Trophoblast cell (in vitro differentiated cells and primary cell): Measurements from ENCODE around the gene OGFOD2.

Source experiments
- DNase-seq, 2 donors: peaks; one replicate each; pipeline ENCODE4 v3.0.0-alpha.2; 2016
- H2AFZ ChIP-seq: 2 replicates; pipeline ENCODE4 v1.6.1; 2013; ENCODE audit warnings: low read length, moderate library complexity, mild to moderate bottlenecking; ENCODE audit not compliant: insufficient read depth, poor library complexity
- H2AK5ac ChIP-seq: 2 replicates; pipeline ENCODE4 v1.6.1; 2013; ENCODE audit warnings: mild to moderate bottlenecking, low read length
- H2BK120ac ChIP-seq: 2 replicates; pipeline ENCODE4 v1.6.1; 2013; ENCODE audit warnings: low read length, mild to moderate bottlenecking, moderate library complexity; ENCODE audit not compliant: insufficient read depth, poor library complexity
- H2BK12ac ChIP-seq: 2 replicates; pipeline ENCODE4 v1.6.1; 2013; ENCODE audit warnings: mild to moderate bottlenecking, low read length, moderate library complexity
- H2BK5ac ChIP-seq: 2 replicates; pipeline ENCODE4 v1.6.1; 2013; ENCODE audit warnings: low read length, low read depth, moderate library complexity, mild to moderate bottlenecking; ENCODE audit not compliant: poor library complexity
- H3K14ac ChIP-seq: 2 replicates; pipeline ENCODE4 v1.6.1; 2013; ENCODE audit warnings: mild to moderate bottlenecking, low read length
- H3K18ac ChIP-seq: 2 replicates; pipeline ENCODE4 v1.6.1; 2013; ENCODE audit warnings: mild to moderate bottlenecking, low read length
- H3K23ac ChIP-seq: 2 replicates; pipeline ENCODE4 v1.6.1; 2013; ENCODE audit warnings: low read length
- H3K27ac ChIP-seq: 2 replicates; pipeline ENCODE4 v1.5.1; 2013; ENCODE audit warnings: low read depth, mild to moderate bottlenecking, inconsistent platforms, low read length, moderate library complexity
- H3K27me3 ChIP-seq: 2 replicates; pipeline ENCODE4 v1.6.1; 2013; ENCODE audit warnings: inconsistent platforms, mild to moderate bottlenecking, low read length, moderate library complexity; ENCODE audit not compliant: insufficient read depth
- H3K36me3 ChIP-seq, 2 experiments: 1 replicate in 1 of 2; 2 replicates in 1 of 2; pipeline ENCODE4 v1.6.1; 2013; ENCODE audit warnings: low read length in 2 of 2, mild to moderate bottlenecking in 2 of 2, moderate library complexity in 1 of 2; ENCODE audit not compliant: insufficient read depth in 2 of 2, control insufficient read depth in 1 of 2
- H3K4ac ChIP-seq: 2 replicates; pipeline ENCODE4 v1.6.1; 2013; ENCODE audit warnings: low read depth, mild to moderate bottlenecking, low read length, moderate library complexity
- H3K4me1 ChIP-seq, 2 experiments: 1 replicate in 1 of 2; 2 replicates in 1 of 2; pipeline ENCODE4 v1.6.1; 2013; ENCODE audit warnings: low read length in 2 of 2, mild to moderate bottlenecking in 2 of 2, moderate library complexity in 1 of 2; ENCODE audit not compliant: insufficient read depth in 2 of 2, control insufficient read depth in 1 of 2
- H3K4me2 ChIP-seq: 2 replicates; pipeline ENCODE4 v1.6.1; 2013; ENCODE audit warnings: inconsistent platforms, mild to moderate bottlenecking, low read length, moderate library complexity
- H3K4me3 ChIP-seq: 2 replicates; pipeline ENCODE4 v1.5.1; 2013; ENCODE audit warnings: mild to moderate bottlenecking, low read depth, low read length, inconsistent platforms
- H3K79me1 ChIP-seq: one replicate; pipeline ENCODE4 v1.6.1; 2013; ENCODE audit warnings: low read length
- H3K79me2 ChIP-seq: 2 replicates; pipeline ENCODE4 v1.6.1; 2013; ENCODE audit warnings: low read length, mild to moderate bottlenecking; ENCODE audit not compliant: control insufficient read depth, insufficient read depth, poor library complexity
- H3K9ac ChIP-seq: 2 replicates; pipeline ENCODE4 v1.6.1; 2013; ENCODE audit warnings: mild to moderate bottlenecking, low read length
- H3K9me3 ChIP-seq: 2 replicates; pipeline ENCODE4 v1.6.1; 2013; ENCODE audit warnings: low read depth, mild to moderate bottlenecking, control low read depth, inconsistent platforms, low read length; ENCODE audit not compliant: insufficient read depth
- H4K12ac ChIP-seq: 2 replicates; pipeline ENCODE4 v1.6.1; 2013; ENCODE audit warnings: low read depth, mild to moderate bottlenecking, low read length, moderate library complexity
- H4K8ac ChIP-seq: 2 replicates; pipeline ENCODE4 v1.6.1; 2013; ENCODE audit warnings: low read depth, mild to moderate bottlenecking, low read length, moderate library complexity
- H4K91ac ChIP-seq: one replicate; pipeline ENCODE4 v1.6.1; 2013; ENCODE audit warnings: low read depth, mild to moderate bottlenecking, low read length, moderate library complexity
- WGBS: extraction: QIAGEN DNeasy Blood & Tissue Kit; methylation state at CpG from one replicate; pipeline ENCODE4 v1.1.7; 2013; ENCODE audit warnings: missing lambda C conversion rate; ENCODE audit not compliant: insufficient read length, insufficient coverage; ENCODE audit errors: extremely low coverage; 5-methylcytosine and 5-hydroxymethylcytosine counted together

OGFOD2 gene

GRCh38 chr12:122984612-122985337 lies 9.7 kb downstream of the OGFOD2 start:
- Histone ChIP-seq H2AK5ac (no peak overlapping the region), H3K18ac (no peak overlapping the region), H3K4me2 (no peak overlapping the region), H2BK120ac (no peak overlapping the region), H3K9me3 (no peaks in the 10 kb centered on the region), H2AFZ (no peak overlapping the region), H3K79me1 (peaks cover 14% of the 10 kb centered on the region), H4K8ac (no peak overlapping the region), H3K4me3 (no peak overlapping the region), H3K4ac (no peak overlapping the region), H3K4me1 (peaks cover 9 to 11% of the 10 kb centered on the region in 2 experiments), H3K14ac (no peak overlapping the region), H3K23ac (no peak overlapping the region), H3K36me3 (peaks cover 18 to 20% of the 10 kb centered on the region in 2 experiments), H4K12ac (no peak overlapping the region), H3K27ac (no peak overlapping the region), H4K91ac (no peak overlapping the region), H3K9ac (no peak overlapping the region), H2BK12ac (no peak overlapping the region), H2BK5ac (no peak overlapping the region), H3K79me2 (peaks cover 14% of the 10 kb centered on the region), H3K27me3 (no peaks in the 10 kb centered on the region)
- peak in 1 of 2 donors; percentile 18 for DNase-seq
- WGBS = no CpG with 5 or more reads among the region's 34 CpGs

GRCh38 chr12:122985338-122986257 lies 10.6 kb downstream of the OGFOD2 start:
- Histone ChIP-seq H3K79me2 (peaks cover 8% of the 10 kb centered on the region), H2BK120ac (no peak overlapping the region), H2BK12ac (no peak overlapping the region), H3K18ac (no peak overlapping the region), H4K12ac (no peak overlapping the region), H3K23ac (no peak overlapping the region), H2BK5ac (no peak overlapping the region), H3K36me3 (peaks cover 18 to 20% of the 10 kb centered on the region in 2 experiments), H3K14ac (no peak overlapping the region), H4K91ac (no peak overlapping the region), H3K79me1 (peaks cover 8% of the 10 kb centered on the region), H3K4me1 (peaks cover 6 to 10% of the 10 kb centered on the region in 2 experiments), H2AK5ac (no peak overlapping the region), H3K27me3 (no peaks in the 10 kb centered on the region), H3K27ac (no peak overlapping the region), H2AFZ (no peak overlapping the region), H3K4me3 (no peak overlapping the region), H3K9me3 (no peaks in the 10 kb centered on the region), H4K8ac (no peak overlapping the region), H3K4ac (no peak overlapping the region), H3K4me2 (no peak overlapping the region), H3K9ac (no peak overlapping the region)
- DNase-seq = no peak
- WGBS = no CpG with 5 or more reads among the region's 45 CpGs

- no peak overlapping the region for H3K4me3 ChIP-seq
- no peak overlapping the region for H4K91ac ChIP-seq
- H3K27ac ChIP-seq = no peak overlapping the region
- H3K4me1 ChIP-seq = peaks cover 6 to 8% of the 10 kb centered on the region in 2 experiments
- no peak overlapping the region for H4K8ac ChIP-seq
- no peak overlapping the region for H2BK12ac ChIP-seq
- H3K79me2 ChIP-seq = peaks cover under 1% of the 10 kb centered on the region
- no peak overlapping the region for H2BK120ac ChIP-seq
- no peak overlapping the region for H3K9ac ChIP-seq
- H2AFZ ChIP-seq = no peak overlapping the region
- H2BK5ac ChIP-seq = no peak overlapping the region
- H3K23ac ChIP-seq = no peak overlapping the region
- H3K4me2 ChIP-seq = no peak overlapping the region
- H3K9me3 ChIP-seq = no peaks in the 10 kb centered on the region
- no peak overlapping the region for H3K4ac ChIP-seq
- no peak overlapping the region for H2AK5ac ChIP-seq
- H3K14ac ChIP-seq = no peak overlapping the region
- peaks cover 18 to 20% of the 10 kb centered on the region in 2 experiments for H3K36me3 ChIP-seq
- H3K79me1 ChIP-seq = peaks cover under 1% of the 10 kb centered on the region
- no peak overlapping the region for H3K18ac ChIP-seq
- H4K12ac ChIP-seq = no peak overlapping the region
- H3K27me3 ChIP-seq = no peaks in the 10 kb centered on the region
- no CpG with 5 or more reads among the region's 40 CpGs for WGBS
- no peak for DNase-seq
These were observed 11.3 kb downstream of the OGFOD2 start for GRCh38 chr12:122986258-122986871.

GRCh38 chr12:122987086-122987951 lies 12.3 kb downstream of the OGFOD2 start:
- H3K18ac ChIP-seq = no peak overlapping the region
- H3K9ac ChIP-seq = no peak overlapping the region
- no peaks in the 10 kb centered on the region for H3K79me2 ChIP-seq
- no peak overlapping the region for H3K14ac ChIP-seq
- no peak overlapping the region for H2BK120ac ChIP-seq
- no peak overlapping the region for H3K4me3 ChIP-seq
- H3K4ac ChIP-seq = no peak overlapping the region
- H3K23ac ChIP-seq = no peak overlapping the region
- H4K8ac ChIP-seq = no peak overlapping the region
- no peak overlapping the region for H4K91ac ChIP-seq
- H3K4me2 ChIP-seq = no peak overlapping the region
- H4K12ac ChIP-seq = no peak overlapping the region
- H3K27ac ChIP-seq = no peak overlapping the region
- H3K4me1 ChIP-seq = peaks cover 0 to 2% of the 10 kb centered on the region in 2 experiments
- H2BK5ac ChIP-seq = no peak overlapping the region
- no peaks in the 10 kb centered on the region for H3K79me1 ChIP-seq
- no peaks in the 10 kb centered on the region for H3K9me3 ChIP-seq
- no peaks in the 10 kb centered on the region for H3K27me3 ChIP-seq
- no peak overlapping the region for H2AFZ ChIP-seq
- H2BK12ac ChIP-seq = no peak overlapping the region
- peaks cover 12 to 13% of the 10 kb centered on the region in 2 experiments for H3K36me3 ChIP-seq
- WGBS = no CpG with 5 or more reads among the region's 39 CpGs
- peak; percentile 59 to 64 for DNase-seq
- no peak overlapping the region for H2AK5ac ChIP-seq
